Measurements from ENCODE around the gene USP3.
A peak's percentile ranks its signal among the peaks of the same experiment; 100 is the strongest.
"Not testable (repeated sequence)": the region's sequence is repeated elsewhere in the genome, so short reads cannot be mapped to it uniquely, and the experiment has no call there.

The USP3 gene

DNA sequence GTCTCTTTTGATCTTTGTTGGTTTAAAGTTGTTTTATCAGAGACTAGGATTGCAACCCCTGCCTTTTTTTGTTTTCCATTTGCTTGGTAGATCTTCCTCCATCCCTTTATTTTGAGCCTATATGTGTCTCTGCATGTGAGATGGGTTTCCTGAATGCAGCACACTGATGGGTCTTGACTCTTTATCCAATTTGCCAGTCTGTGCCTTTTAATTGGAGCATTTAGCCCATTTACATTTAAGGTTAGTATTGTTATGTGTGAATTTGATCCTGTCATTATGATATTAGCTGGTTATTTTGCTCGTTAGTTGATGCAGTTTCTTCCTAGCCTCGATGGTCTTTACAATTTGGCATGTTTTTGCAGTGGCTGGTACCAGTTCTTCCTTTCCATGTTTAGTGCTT is 116.4 kb downstream of the USP3 start:
- not testable (repeated sequence) for DNase-seq

GRCh38 chr15:63623232-63623969 is 119.0 kb downstream of the USP3 start:
- DNase-seq = no peak

GRCh38 chr15:63626955-63627354 is 122.6 kb downstream of the USP3 start:
- DNase-seq = no peak

GRCh38 chr15:63628123-63628822 is 123.9 kb downstream of the USP3 start:
- no peak for DNase-seq

GRCh38 chr15:63630036-63630751 is 125.8 kb downstream of the USP3 start:
- DNase-seq = no peak

GRCh38 chr15:63633312-63633711 is 128.9 kb downstream of the USP3 start:
- no peak for DNase-seq

- DNase-seq = peak; percentile 44
Observed at GRCh38 chr15:63634154-63634553, 129.8 kb downstream of the USP3 start.

DNA sequence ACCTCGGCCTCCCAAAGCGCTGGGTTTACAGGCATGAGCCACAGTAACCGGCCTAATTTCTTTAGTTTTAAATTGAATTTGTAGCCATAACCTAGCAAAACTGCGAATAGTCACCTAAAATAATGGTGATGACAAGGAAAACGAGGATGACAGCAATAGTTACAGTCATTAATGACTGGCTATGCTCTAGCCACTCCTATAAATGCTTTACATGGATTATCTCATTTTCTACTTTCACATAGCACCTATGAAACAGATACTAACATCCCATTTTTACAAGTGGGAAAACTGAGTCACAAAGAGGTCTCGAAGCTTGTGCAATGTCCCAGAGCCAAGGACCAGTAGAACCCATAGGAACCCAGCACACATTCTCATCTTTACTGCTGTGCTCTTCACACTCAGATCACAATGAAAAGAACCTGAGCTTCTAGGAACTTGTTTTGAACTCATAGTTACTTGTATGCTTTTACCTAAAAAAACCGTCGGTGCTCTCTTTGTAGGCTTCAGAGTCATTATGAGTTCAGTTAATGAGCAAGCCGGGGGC is 132.2 kb downstream of the USP3 start:
- DNase-seq = no peak

DNA sequence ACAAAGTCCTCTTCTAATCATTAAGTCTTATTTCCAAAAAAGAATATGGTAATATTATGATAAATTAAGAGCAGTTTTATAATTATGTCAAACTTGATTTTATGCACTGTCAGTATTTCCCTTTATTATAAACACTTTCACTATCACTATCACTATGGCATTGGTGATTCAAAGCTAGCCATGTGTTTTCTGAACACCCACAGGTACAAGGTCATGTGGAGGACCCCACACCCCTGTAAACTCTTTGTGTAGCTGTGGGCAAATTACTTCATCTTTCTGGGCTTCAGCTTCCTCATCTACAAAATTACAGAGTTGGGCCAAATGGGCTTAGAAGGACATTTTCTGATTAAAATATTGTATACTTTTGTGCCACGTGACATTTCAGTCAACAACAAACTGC is 134.4 kb downstream of the USP3 start:
- no peak for DNase-seq

GRCh38 chr15:63640146-63640545 is 135.8 kb downstream of the USP3 start:
- no peak for DNase-seq
